Heart right ventricle (tissue), 16 donors: ENCODE measurements around the gene STAMBPL1. TPM values are rescaled to one million over a fixed set of nuclear protein-coding genes. Genes with fewer than 3 reads are reported as not detected.

ENCODE experiments used
- ATAC-seq, 8 donors: fragments of 200-7000 bp; cut with Tn5 transposase; one replicate each; pipeline ENCODE4 v1.9.1; 2020; ENCODE audit warnings: mild to moderate bottlenecking in 8 of 8, moderate library complexity in 8 of 8, moderate number of reproducible peaks in 1 of 8
- DNase-seq, 2 donors: peaks; one replicate each; pipeline ENCODE4 v3.0.0-alpha.2; 2020
- H3K27ac ChIP-seq, 10 donors: fragments of 200-600 bp; sonication (generic) in 2 of 10; one replicate each; pipeline versions ENCODE4 v1.5.0 to v1.8.0; 2020 to 2022; ENCODE audit warnings: mild to moderate bottlenecking in 3 of 10
- H3K27me3 ChIP-seq, 7 donors: fragments of 200-600 bp; one replicate each; pipeline ENCODE4 v1.8.0; 2021 to 2022; ENCODE audit warnings: mild to moderate bottlenecking in 2 of 7
- H3K36me3 ChIP-seq, 9 donors: fragments of 200-600 bp; sonication (generic) in 1 of 9; one replicate each; pipeline versions ENCODE4 v1.5.0 to v1.8.0; 2020 to 2022; ENCODE audit warnings: mild to moderate bottlenecking in 2 of 9
- H3K4me1 ChIP-seq, 9 donors: fragments of 200-600 bp; sonication (generic) in 1 of 9; one replicate each; pipeline versions ENCODE4 v1.5.0 to v1.8.0; 2020 to 2022; ENCODE audit warnings: mild to moderate bottlenecking in 4 of 9
- H3K4me3 ChIP-seq, 10 donors: fragments of 200-600 bp; sonication (generic) in 2 of 10; one replicate each; pipeline versions ENCODE4 v1.5.0 to v1.8.0; 2020 to 2022; ENCODE audit warnings: mild to moderate bottlenecking in 7 of 10, moderate library complexity in 2 of 10
- H3K9me3 ChIP-seq, 11 donors: fragments of 200-600 bp in 10 of 11; sonication (generic) in 2 of 11; one replicate each; pipeline versions ENCODE4 v1.5.0 to v1.8.0; 2013 to 2022; ENCODE audit warnings: mild to moderate bottlenecking in 2 of 11, control low read depth in 1 of 11, moderate library complexity in 1 of 11
- CTCF ChIP-seq, 9 donors: fragments of 200-600 bp; sonication (generic) in 2 of 9; IDR thresholded peaks; one replicate each; pipeline versions ENCODE4 v1.5.0 to v1.8.0; 2021 to 2022; ENCODE audit warnings: antibody characterized with exemption in 9 of 9, mild to moderate bottlenecking in 5 of 9, moderate library complexity in 1 of 9
- WGBS, 2 donors: extraction: QIAGEN DNeasy Blood & Tissue Kit; methylation state at CpG; one replicate each; pipeline ENCODE4 v1.1.7; 2013; ENCODE audit warnings: inconsistent platforms in 1 of 2; 5-methylcytosine and 5-hydroxymethylcytosine counted together
- intact Hi-C, 10 donors: fragments of 100-400 bp; cut with DNase I; formaldehyde crosslinking; loops; one replicate each; pipeline versions ENCODE4 v1.11.1 to v1.14.2; 2022
- polyA plus RNA-seq, 2 donors: library from polyadenylated mRNA; stranded (reverse); fragments of 200-250 nt; gene quantifications; one replicate each; pipeline ENCODE4 v1.2.3, GENCODE V29; 2013
- total RNA-seq, 10 donors: library from RNA; stranded (reverse); fragmentation: NEBNext Ultra II Directional in 3 of 10; extraction: Animal tissue kit (Norgen Biotek cat#: 25700) in 3 of 10; gene quantifications; one replicate each; pipeline versions ENCODE4 v1.2.1 to v1.2.4, GENCODE V29; 2021 to 2023
- donor health status: Arrhythmogenic right ventricular cardiomyopathy.
- donor health status: ischemic (EF 13 %, LVEDD 7.1; RV severe dilation, severe dysfunction).
- donor health status: healthy with polysubstance abuse.
- donor health status: DM: no; HTN: yes; CAD: no.
- donor health status: DM: no; HTN: no; CAD: no.
- donor health status: ischemic (EF 25% LVEDD 6.9; RV normal size, moderate dysfunction).
- donor health status: ischemic (EF 25% LVEDD 5.7; RV mildly dilated, moderate dysfunction).
- donor health status: healthy.
- donor health status: DM: yes; HTN: yes; CAD: no.
- donor health status: Ischemic cardiomyopathy.
- donor health status: ischemic (EF 35%, LVEDD 5.7; RV mildly dilated, moderate dysfunction).
- donor health status: nonischemic (EF 11% LVEDD 7.7; RV severe dilation, severe dysfunction).
- donor health status: DM: yes; HTN: yes; CAD: no.
- donor health status: PGD.
- donor health status: ischemic (EF 29% LVEDD 5.4; RV normal size, mild dysfunction).
- donor health status: nonischemic (EF 23%, LVEDD 6.1; RV moderate dilation, normal function).

The STAMBPL1 gene
- total and polyA plus RNA-seq, 12 donors: 0.94 to 3.3 (median 2.7) TPM

- DNase-seq (no peak), ATAC-seq (no peak)
- no peak overlapping the region for H3K4me3 ChIP-seq
- no peaks in the 10 kb centered on the region for H3K9me3 ChIP-seq
- TF ChIP-seq CTCF (IDR thresholded peaks at IDR 0.05): no peak
- H3K4me1 ChIP-seq: peaks cover 0 to 20% (median 3%) of the 10 kb centered on the region in 9 donors
- no peak overlapping the region for H3K27ac ChIP-seq
- 71 to 95% methylated on average over 1 of the region's 1 CpG for WGBS, 2 donors
- intact Hi-C loops: no loop called here
- H3K27me3 ChIP-seq: no peaks in the 10 kb centered on the region
- H3K36me3 ChIP-seq: no peaks in the 10 kb centered on the region
These were observed 77.3 kb downstream of the STAMBPL1 start for GRCh38 chr10:88957381-88957780.

GRCh38 chr10:88958721-88959120 lies 78.7 kb downstream of the STAMBPL1 start:
- no peak for TF ChIP-seq CTCF (IDR thresholded peaks at IDR 0.05)
- ATAC-seq (no peak), DNase-seq (no peak)
- Histone ChIP-seq H3K27ac (no peak overlapping the region), H3K4me1 (peaks cover 0 to 13% (median 0%) of the 10 kb centered on the region in 9 donors), H3K36me3 (no peaks in the 10 kb centered on the region), H3K9me3 (no peaks in the 10 kb centered on the region), H3K4me3 (no peak overlapping the region), H3K27me3 (no peaks in the 10 kb centered on the region)
- WGBS, 2 donors: 96 to 97% methylated on average over 6 of the region's 6 CpGs
- intact Hi-C loops: no loop called here

GRCh38 chr10:88960802-88961201 lies 80.8 kb downstream of the STAMBPL1 start:
- no peak for TF ChIP-seq CTCF (IDR thresholded peaks at IDR 0.05)
- peaks cover 0 to 21% (median 0%) of the 10 kb centered on the region in 9 donors for H3K4me1 ChIP-seq

GRCh38 chr10:88961266-88961665 lies 81.2 kb downstream of the STAMBPL1 start:
- H3K9me3 ChIP-seq: no peaks in the 10 kb centered on the region
- H3K4me3 ChIP-seq: no peak overlapping the region
- H3K27me3 ChIP-seq: no peaks in the 10 kb centered on the region
- peaks cover 0 to 25% (median 2%) of the 10 kb centered on the region in 9 donors for H3K4me1 ChIP-seq
- ATAC-seq: no peak
- no peaks in the 10 kb centered on the region for H3K36me3 ChIP-seq
- H3K27ac ChIP-seq: no peak overlapping the region
- intact Hi-C loops: no loop called here
- no peak for TF ChIP-seq CTCF (IDR thresholded peaks at IDR 0.05)
- DNase-seq: no peak

More at GRCh38 chr10:88960802-88961201, 80.8 kb downstream of the STAMBPL1 start:
- intact Hi-C loops: no loop called here
- H3K27me3 ChIP-seq: no peaks in the 10 kb centered on the region
- WGBS, 2 donors: 92 to 100% methylated on average over 1 of the region's 1 CpG
- H3K36me3 ChIP-seq: no peaks in the 10 kb centered on the region
- ATAC-seq (no peak), DNase-seq (no peak)
- H3K27ac ChIP-seq: no peak overlapping the region
- no peak overlapping the region for H3K4me3 ChIP-seq
- H3K9me3 ChIP-seq: no peaks in the 10 kb centered on the region
